Osteoblast (primary cell): Measurements from ENCODE around the gene RCAN1. TPM values are rescaled to one million over a fixed set of nuclear protein-coding genes. Genes with fewer than 3 reads are reported as not detected.

Experiments
- DNase-seq: peaks from one replicate; pipeline ENCODE4 v3.0.0; 2011; ENCODE audit warnings: low spot score, mixed read lengths; ENCODE audit not compliant: insufficient read length; ENCODE audit errors: missing footprints
- H2AFZ ChIP-seq: 2 replicates; pipeline ENCODE4 v1.6.0; 2011; ENCODE audit warnings: mild to moderate bottlenecking, low read length
- H3K27ac ChIP-seq: 2 replicates; pipeline ENCODE4 v1.5.1; 2011; ENCODE audit warnings: mild to moderate bottlenecking, low read depth, low read length, moderate library complexity
- H3K27me3 ChIP-seq: 2 replicates; pipeline ENCODE4 v1.6.0; 2012; ENCODE audit warnings: mild to moderate bottlenecking, control low read depth, inconsistent platforms, low read length, moderate library complexity; ENCODE audit not compliant: insufficient read depth
- H3K36me3 ChIP-seq: 2 replicates; pipeline ENCODE4 v1.5.1; 2011; ENCODE audit warnings: mild to moderate bottlenecking, low read length, control low read depth, moderate library complexity; ENCODE audit not compliant: insufficient read depth
- H3K4me1 ChIP-seq: 2 replicates; pipeline ENCODE4 v1.5.1; 2011; ENCODE audit warnings: mild to moderate bottlenecking, low read length, control low read depth, moderate library complexity; ENCODE audit not compliant: insufficient read depth
- H3K4me2 ChIP-seq: 2 replicates; pipeline ENCODE4 v1.6.0; 2011; ENCODE audit warnings: mild to moderate bottlenecking, low read length; ENCODE audit not compliant: insufficient read depth
- H3K4me3 ChIP-seq: fragments of 200-600 bp; sonication (generic); 3 replicates; pipeline ENCODE4 v1.5.1; 2012; ENCODE audit warnings: mild to moderate bottlenecking, low read length, inconsistent platforms; ENCODE audit not compliant: insufficient read depth
- H3K79me2 ChIP-seq: 2 replicates; pipeline ENCODE4 v1.6.0; 2012; ENCODE audit warnings: mild to moderate bottlenecking, low read length, control low read depth, inconsistent platforms; ENCODE audit not compliant: insufficient read depth
- H3K9me3 ChIP-seq: 2 replicates; pipeline ENCODE4 v1.5.1; 2011; ENCODE audit warnings: low read depth, low read length, control low read depth
- H4K20me1 ChIP-seq: 2 replicates; pipeline ENCODE4 v1.6.0; 2012; ENCODE audit warnings: mild to moderate bottlenecking, low read length, control low read depth; ENCODE audit not compliant: insufficient read depth
- CTCF ChIP-seq: IDR thresholded peaks from 2 replicates; pipeline ENCODE4 v1.5.1; 2011; ENCODE audit warnings: mild to moderate bottlenecking, low read depth, low read length, moderate library complexity; ENCODE audit errors: extremely low read depth
- total RNA-seq: library from RNA; depleted of rRNA; stranded (reverse); fragments of >200 nt; gene quantifications from 2 replicates; pipeline ENCODE4 v1.2.3, GENCODE V29; 2012

The RCAN1 gene
- total RNA-seq, 1 donor: 103 TPM

GRCh38 chr21:34594566-34595234 is 20.2 kb downstream of the RCAN1 start:
- no peak overlapping the region for H3K4me2 ChIP-seq
- TF ChIP-seq CTCF: no peak
- H2AFZ ChIP-seq: no peak overlapping the region
- no peaks in the 10 kb centered on the region for H3K79me2 ChIP-seq
- H3K4me1 ChIP-seq: peaks cover 8% of the 10 kb centered on the region
- no peak overlapping the region for H3K4me3 ChIP-seq
- H4K20me1 ChIP-seq: peaks cover 5% of the 10 kb centered on the region
- DNase-seq: no peak
- no peaks in the 10 kb centered on the region for H3K9me3 ChIP-seq
- no peak overlapping the region for H3K27ac ChIP-seq
- no peaks in the 10 kb centered on the region for H3K36me3 ChIP-seq
- H3K27me3 ChIP-seq: no peaks in the 10 kb centered on the region

GRCh38 chr21:34593954-34594531 is 20.9 kb downstream of the RCAN1 start:
- peaks cover 8% of the 10 kb centered on the region for H3K4me1 ChIP-seq
- H3K79me2 ChIP-seq: no peaks in the 10 kb centered on the region
- no peak for DNase-seq
- H3K27me3 ChIP-seq: no peaks in the 10 kb centered on the region
- no peaks in the 10 kb centered on the region for H3K36me3 ChIP-seq
- no peak overlapping the region for H2AFZ ChIP-seq
- no peak overlapping the region for H3K4me2 ChIP-seq
- no peak overlapping the region for H3K4me3 ChIP-seq
- TF ChIP-seq CTCF: no peak
- peaks cover 5% of the 10 kb centered on the region for H4K20me1 ChIP-seq
- no peaks in the 10 kb centered on the region for H3K9me3 ChIP-seq
- no peak overlapping the region for H3K27ac ChIP-seq

GRCh38 chr21:34593423-34593822 is 21.5 kb downstream of the RCAN1 start:
- no peak overlapping the region for H3K4me3 ChIP-seq

More at GRCh38 chr21:34593423-34593822, 21.5 kb downstream of the RCAN1 start:
- Histone ChIP-seq H3K4me1 (peaks cover 8% of the 10 kb centered on the region), H3K36me3 (no peaks in the 10 kb centered on the region), H3K27ac (no peak overlapping the region), H3K27me3 (no peaks in the 10 kb centered on the region), H4K20me1 (peaks cover 5% of the 10 kb centered on the region), H3K4me2 (no peak overlapping the region), H3K9me3 (no peaks in the 10 kb centered on the region), H2AFZ (no peak overlapping the region), H3K79me2 (no peaks in the 10 kb centered on the region)
- DNase-seq: no peak
- TF ChIP-seq CTCF: no peak
